Fibroblast of lung (primary cell): Measurements from ENCODE around the gene TMEM14A.

Experiments used
- EZH2 ChIP-seq: IDR thresholded peaks from 2 replicates; pipeline ENCODE4 v1.5.1; 2012; ENCODE audit warnings: low read length, control low read depth, mild to moderate bottlenecking; ENCODE audit errors: missing control alignments
- TF ChIP-seq, protein P1 (sequence below), 2 donors: IDR thresholded peaks in 1 of 2; conservative IDR thresholded peaks in 1 of 2; 1 replicate in 1 of 2; 2 replicates in 1 of 2; pipeline ENCODE4 v1.5.1; 2011 to 2012; ENCODE audit warnings: low read length in 2 of 2, control low read depth in 1 of 2, inconsistent platforms in 1 of 2, low read depth in 1 of 2, mild to moderate bottlenecking in 1 of 2

GRCh38 chr6:52649536-52650160 is 21.3 kb upstream of the TMEM14A start:
- TF ChIP-seq, protein P1, sequence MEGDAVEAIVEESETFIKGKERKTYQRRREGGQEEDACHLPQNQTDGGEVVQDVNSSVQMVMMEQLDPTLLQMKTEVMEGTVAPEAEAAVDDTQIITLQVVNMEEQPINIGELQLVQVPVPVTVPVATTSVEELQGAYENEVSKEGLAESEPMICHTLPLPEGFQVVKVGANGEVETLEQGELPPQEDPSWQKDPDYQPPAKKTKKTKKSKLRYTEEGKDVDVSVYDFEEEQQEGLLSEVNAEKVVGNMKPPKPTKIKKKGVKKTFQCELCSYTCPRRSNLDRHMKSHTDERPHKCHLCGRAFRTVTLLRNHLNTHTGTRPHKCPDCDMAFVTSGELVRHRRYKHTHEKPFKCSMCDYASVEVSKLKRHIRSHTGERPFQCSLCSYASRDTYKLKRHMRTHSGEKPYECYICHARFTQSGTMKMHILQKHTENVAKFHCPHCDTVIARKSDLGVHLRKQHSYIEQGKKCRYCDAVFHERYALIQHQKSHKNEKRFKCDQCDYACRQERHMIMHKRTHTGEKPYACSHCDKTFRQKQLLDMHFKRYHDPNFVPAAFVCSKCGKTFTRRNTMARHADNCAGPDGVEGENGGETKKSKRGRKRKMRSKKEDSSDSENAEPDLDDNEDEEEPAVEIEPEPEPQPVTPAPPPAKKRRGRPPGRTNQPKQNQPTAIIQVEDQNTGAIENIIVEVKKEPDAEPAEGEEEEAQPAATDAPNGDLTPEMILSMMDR (conservative IDR thresholded peaks at IDR 0.05 in 1 of 2, IDR thresholded peaks at IDR 0.05 in 1 of 2; ENCODE audit: low read depth in 1 of 2, low read length in 2 of 2), result no peak
- no peak for TF ChIP-seq EZH2
